ENCODE measurements around the gene PCDH9.
A peak's percentile ranks its signal among the peaks of the same experiment; 100 is the strongest.

PCDH9 gene

DNA sequence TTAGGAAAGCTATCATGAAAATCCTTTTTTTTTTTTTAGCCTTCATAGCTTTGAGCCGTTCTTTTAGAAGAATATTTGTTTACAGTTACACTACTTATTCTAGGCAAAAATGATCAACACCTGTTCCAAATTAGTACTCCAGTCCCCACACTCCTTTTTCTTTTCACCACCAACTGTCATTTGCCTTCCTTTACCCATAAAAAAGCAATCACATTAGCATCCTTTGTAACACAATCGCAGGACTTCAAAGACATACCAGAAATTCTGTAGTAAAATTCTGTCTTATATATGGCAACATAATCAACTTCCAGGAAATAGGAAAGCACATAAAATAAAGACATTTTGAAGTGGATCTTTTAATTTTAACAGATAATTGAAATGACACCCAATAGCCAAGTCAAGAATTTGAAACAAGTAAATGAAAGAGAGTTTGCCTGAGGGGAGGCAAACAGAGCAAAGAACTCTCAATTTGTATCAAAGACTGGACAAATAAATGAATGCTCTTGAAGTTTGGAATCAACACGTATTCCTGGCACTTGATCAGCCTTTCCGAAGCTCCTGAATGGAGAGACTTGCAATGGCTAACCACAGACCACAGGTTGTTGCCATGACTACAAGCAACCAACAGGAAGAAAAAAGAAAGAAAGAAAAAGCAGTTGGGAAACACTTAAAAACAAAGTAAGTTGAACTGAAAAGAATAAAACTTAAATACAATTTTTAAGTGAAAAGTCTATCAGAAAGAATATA, 206.8 kb downstream of the PCDH9 start:
- DNase-seq, result no peak

DNA sequence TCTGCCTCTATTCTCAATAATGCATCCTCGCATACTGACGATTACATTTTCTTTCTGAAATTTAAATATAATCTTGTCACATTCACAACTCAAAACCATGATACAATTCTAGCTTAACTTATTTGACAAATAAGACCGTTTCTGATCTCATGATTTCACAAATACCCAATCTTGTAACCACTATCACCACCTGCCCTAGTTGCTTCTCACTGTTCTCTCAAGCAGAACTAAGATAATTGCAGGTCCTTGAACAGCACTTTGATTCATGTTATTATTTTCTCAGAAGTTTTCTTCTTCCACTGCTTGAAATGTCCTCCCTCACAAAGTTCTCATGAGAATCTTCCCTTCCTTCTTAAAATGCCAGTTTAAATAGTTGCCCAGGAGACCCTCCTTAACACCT, 211.4 kb downstream of the PCDH9 start:
- no peak for DNase-seq

DNA sequence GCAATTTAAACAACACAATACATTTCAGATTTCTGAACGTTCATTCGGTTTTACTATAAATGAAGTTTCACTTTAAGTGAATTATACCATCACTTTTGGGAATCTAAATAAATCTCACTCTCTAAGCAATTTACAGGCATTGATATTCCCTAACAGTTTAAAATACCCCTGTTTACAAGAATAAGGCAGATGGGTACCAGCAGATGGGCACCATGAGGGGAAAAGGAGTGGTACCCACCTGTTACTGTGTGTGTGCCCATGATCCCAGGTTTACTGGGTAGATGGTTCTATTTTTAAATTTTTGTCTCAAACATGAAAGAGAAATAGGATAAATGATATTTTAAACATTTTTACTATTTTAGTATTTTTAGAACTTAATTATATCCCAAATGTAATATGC, 212.9 kb downstream of the PCDH9 start:
- no peak for DNase-seq

- DNase-seq, result no peak
Measured at GRCh38 chr13:67015976-67016600, 214.0 kb downstream of the PCDH9 start.

DNA sequence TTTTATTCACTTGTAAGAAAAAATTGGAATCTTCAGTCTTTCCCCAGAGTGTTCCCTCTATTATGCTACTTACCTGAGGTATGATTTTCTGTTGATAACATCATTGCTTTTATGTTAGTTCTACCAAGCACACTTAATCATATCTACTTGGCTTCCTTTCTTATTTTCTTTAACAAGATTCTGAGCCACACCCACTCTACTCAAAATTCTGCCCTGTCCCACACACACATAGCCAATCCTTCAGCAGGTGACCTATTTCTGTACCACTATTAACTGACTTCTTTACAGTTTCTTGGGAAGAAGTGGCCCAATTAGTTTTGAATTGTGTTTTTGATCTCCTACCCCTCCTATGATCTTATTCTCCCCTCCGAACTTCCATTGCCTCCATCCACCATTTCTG, 215.7 kb downstream of the PCDH9 start:
- no peak for DNase-seq

- no peak for DNase-seq
Measured at GRCh38 chr13:67013709-67014108, 216.4 kb downstream of the PCDH9 start.

- no peak for DNase-seq
Measured at GRCh38 chr13:67008075-67008668, 222.0 kb downstream of the PCDH9 start.

- no peak for DNase-seq
Measured at GRCh38 chr13:67004511-67004910, 225.6 kb downstream of the PCDH9 start.

- no peak for DNase-seq
Measured at GRCh38 chr13:67003743-67004142, 226.4 kb downstream of the PCDH9 start.

GRCh38 chr13:67001363-67001762, 228.8 kb downstream of the PCDH9 start:
- no peak for DNase-seq

- no peak for DNase-seq
Measured at GRCh38 chr13:66996503-66996902, 233.6 kb downstream of the PCDH9 start.

DNA sequence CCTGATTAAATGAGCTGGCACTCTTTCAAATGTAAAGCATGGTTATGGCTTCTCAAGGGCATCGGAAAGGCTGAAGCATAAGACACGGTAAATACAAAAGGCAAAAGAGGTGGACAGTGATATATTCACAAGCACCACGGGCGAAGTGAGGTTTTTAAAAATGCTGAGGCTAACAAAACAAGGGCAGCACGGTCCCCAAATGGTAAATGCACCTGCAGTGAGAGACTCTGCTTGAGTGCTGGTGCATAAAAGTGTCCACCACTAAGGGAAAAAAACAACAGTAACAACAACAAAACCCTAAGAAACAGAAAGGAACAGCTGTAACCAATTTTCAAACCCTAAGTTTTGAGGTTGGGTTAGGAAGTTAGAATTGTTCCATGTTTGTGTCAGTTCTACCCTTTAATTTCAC, 234.9 kb downstream of the PCDH9 start:
- DNase-seq, result no peak

GRCh38 chr13:66994517-66995202, 235.5 kb downstream of the PCDH9 start:
- no peak for DNase-seq

DNA sequence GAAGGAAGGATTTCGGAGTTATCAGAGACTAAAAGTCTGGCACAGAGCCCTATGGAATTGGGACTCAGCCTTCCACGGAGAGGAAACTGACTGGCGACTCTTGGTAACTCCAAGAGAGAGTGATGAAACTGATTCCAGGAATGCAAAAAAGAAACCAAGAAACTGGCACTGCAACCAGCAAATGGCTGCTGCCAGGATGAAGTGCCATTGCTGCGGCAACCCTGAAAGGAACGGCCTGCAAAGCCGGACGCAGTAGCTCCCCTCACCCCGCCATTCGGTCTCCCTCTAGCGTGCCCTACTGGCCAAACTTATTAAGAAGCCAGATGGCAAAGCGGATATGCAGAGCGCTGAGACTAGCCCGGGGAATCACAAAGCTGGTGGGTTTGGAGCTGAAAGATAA, 236.0 kb downstream of the PCDH9 start:
- peak in 1 of 2 donors; percentile 1 for DNase-seq

GRCh38 chr13:66992719-66993118, 237.4 kb downstream of the PCDH9 start:
- DNase-seq, result no peak

GRCh38 chr13:66992183-66992582, 238.0 kb downstream of the PCDH9 start:
- no peak for DNase-seq

DNA sequence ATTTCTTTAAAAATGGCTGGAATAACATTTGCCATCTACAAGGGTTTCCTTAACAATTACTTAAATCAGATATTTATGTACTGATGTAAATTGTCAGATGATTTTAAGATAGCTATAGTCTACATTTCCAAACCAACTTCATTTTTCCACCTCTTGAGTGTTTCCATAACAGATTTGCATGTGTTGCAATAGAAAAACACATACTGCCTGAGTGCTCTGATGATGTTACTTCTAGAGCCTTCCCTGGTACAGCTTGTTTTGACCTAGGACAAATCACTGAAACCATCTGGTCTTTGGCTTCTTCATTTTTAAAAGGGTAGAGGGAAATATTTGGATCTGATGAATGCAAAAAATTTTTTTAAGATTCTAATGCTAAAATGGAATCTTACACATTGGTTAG, 245.9 kb downstream of the PCDH9 start:
- no peak for DNase-seq

DNA sequence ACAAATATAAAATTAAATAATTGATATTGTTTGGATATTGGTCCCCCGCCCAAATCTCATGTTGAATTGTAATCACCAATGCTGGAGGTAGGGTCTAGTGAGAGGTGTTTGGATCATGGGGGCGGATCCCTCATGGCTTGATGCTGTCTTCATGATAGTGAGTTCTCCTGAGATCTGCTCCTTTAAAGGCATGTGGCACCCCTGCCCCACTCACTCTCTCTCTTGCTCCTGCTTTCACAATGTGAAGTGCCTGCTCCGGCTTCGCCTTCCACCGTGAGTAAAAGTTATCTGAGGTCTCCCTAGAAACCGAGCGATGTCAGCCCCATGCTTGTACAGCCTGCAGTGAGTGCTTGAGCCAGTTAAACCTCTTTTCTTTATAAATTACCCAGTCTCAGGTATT, 248.2 kb downstream of the PCDH9 start:
- no peak for DNase-seq

DNA sequence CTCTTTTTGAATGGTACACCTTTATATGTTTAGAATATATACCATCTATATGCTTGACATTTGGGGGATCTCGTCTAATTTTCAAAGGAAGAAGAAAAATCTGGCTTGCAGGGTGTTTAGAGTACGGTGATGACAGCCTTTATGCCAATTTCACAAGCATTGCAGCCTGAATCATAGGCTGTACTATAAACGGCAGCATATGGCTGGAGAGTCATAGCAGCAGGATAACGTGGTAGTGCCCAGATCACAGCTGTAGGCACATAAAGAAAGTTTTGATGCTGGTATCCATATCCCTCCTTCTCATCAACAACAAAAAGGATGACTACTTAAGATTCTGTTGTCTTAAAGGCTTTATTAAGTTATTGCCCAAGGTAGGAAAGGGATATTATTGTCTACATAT, 253.0 kb downstream of the PCDH9 start:
- DNase-seq, result no peak

DNA sequence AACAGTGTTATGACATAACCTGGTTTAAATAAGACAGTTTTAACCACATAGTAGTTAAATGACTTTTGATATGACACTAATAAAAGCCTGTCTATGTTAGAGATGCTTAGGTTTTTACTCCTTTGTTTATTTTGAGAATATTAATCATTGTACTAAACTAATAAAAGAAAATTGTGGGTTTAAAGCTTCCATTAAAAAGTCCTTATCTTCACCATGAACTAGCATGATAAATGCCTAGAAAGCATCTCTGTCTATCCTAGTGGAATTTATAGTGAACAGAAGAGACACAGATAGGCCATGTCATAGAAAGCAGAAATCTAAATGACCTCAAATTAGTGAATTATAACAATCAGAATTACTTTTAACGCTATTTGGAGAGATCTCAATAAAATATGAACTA, 255.2 kb downstream of the PCDH9 start:
- DNase-seq, result no peak

GRCh38 chr13:66974174-66974573, 256.0 kb downstream of the PCDH9 start:
- DNase-seq, result no peak

GRCh38 chr13:66972659-66973058, 257.5 kb downstream of the PCDH9 start:
- DNase-seq, result no peak

DNA sequence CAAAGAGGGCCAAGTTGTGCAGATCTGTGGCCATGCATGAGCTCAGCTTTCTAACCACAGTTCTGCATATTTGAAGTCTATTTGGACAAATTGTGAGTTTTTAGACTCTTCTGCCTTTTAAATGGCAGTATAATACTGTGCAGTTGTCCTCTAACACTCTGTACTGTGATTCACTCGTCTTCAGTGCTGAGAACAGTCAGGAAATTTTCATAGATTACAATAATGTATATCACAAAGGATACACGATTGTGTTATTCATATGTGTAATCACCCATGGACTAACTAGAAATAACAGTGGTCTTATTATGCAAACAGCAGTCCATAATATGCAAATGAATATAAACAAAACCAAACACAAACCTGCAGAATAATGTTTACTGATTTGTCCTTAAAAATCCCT, 259.1 kb downstream of the PCDH9 start:
- DNase-seq, result no peak

DNA sequence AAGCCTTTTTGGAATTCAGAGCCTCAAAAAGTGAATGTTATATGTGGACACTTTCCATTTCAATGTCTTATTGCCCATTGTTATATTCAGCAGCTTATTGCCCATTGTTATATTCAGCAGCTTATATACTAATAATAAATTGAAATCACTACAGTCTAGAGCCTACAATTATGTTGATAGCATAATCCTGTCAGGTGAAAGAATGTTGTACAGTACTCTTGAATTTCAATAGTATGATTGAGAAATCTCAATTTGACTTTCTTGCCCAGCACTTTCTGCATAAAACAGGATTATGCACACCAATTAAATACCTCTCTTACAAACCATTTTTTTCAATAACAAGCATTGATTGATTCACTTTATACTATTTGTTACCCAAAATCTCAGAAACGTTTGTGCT, 260.8 kb downstream of the PCDH9 start:
- DNase-seq, result no peak

Measured in stimulated activated CD4-positive, alpha-beta T cell treated with anti-CD3 and anti-CD28 coated beads, Interleukin-2, amount 100 ng/mL, for 48 hours (primary cell).